Right renal pelvis (tissue), 4 donors: ENCODE results near the gene RNU6-8. TPM values are rescaled to one million over a fixed set of nuclear protein-coding genes. Genes with fewer than 3 reads are reported as not detected.
A peak's percentile ranks its signal among the peaks of the same experiment; 100 is the strongest.

Experiments used
- DNase-seq, 4 donors: peaks; one replicate each; pipeline ENCODE4 v3.0.0-alpha.2; 2013; ENCODE audit warnings: low read depth in 4 of 4, low spot score in 3 of 4, missing footprints in 1 of 4
- polyA plus RNA-seq, 4 donors: library from polyadenylated mRNA; unstranded; fragments of 120-200 nt; gene quantifications; one replicate each; pipeline ENCODE4 v1.2.1, GENCODE V29; 2013; ENCODE audit not compliant: insufficient read length in 4 of 4

RNU6-8 gene
- polyA plus RNA-seq, 4 donors: not detected

GRCh38 chr14:32205984-32206383, 2.9 kb upstream of the RNU6-8 start:
- no peak for DNase-seq

GRCh38 chr14:32205554-32205953, 2.5 kb upstream of the RNU6-8 start:
- no peak for DNase-seq

GRCh38 chr14:32203928-32204357, 874 bp upstream of the RNU6-8 start:
- DNase-seq: no peak

GRCh38 chr14:32202491-32202997, 525 bp downstream of the RNU6-8 start:
- peak in 2 of 4 donors; percentile 22 to 44 for DNase-seq

GRCh38 chr14:32201816-32202490, 1.1 kb downstream of the RNU6-8 start, which contains the start of gene RNU6-7:
RNU6-7 (plus strand) TSS chr14:32202045.
- DNase-seq: peak in 3 of 4 donors; percentile 60 to 68 (median 65)

GRCh38 chr14:32201193-32201815, 1.8 kb downstream of the RNU6-8 start:
- DNase-seq: peak; percentile 73 to 79 (median 76)

GRCh38 chr14:32200368-32201192, 2.5 kb downstream of the RNU6-8 start:
- no peak for DNase-seq

- no peak for DNase-seq
These were observed 5.2 kb downstream of the RNU6-8 start for GRCh38 chr14:32197919-32198318.

GRCh38 chr14:32195636-32196035, 7.4 kb downstream of the RNU6-8 start:
- no peak for DNase-seq

- DNase-seq: no peak
These were observed 9.5 kb downstream of the RNU6-8 start for GRCh38 chr14:32193532-32193931.

- DNase-seq: no peak
These were observed 10.2 kb downstream of the RNU6-8 start for GRCh38 chr14:32192712-32193373.

GRCh38 chr14:32190673-32191072, 12.4 kb downstream of the RNU6-8 start:
- no peak for DNase-seq

GRCh38 chr14:32189811-32190210, 13.3 kb downstream of the RNU6-8 start:
- no peak for DNase-seq

GRCh38 chr14:32186248-32186647, 16.8 kb downstream of the RNU6-8 start:
- DNase-seq: no peak

- DNase-seq: no peak
These were observed 18.0 kb downstream of the RNU6-8 start for GRCh38 chr14:32185097-32185496.

GRCh38 chr14:32183151-32184058, 19.7 kb downstream of the RNU6-8 start:
- DNase-seq: no peak

GRCh38 chr14:32171469-32171868, 31.6 kb downstream of the RNU6-8 start:
- no peak for DNase-seq

- no peak for DNase-seq
These were observed 33.9 kb downstream of the RNU6-8 start for GRCh38 chr14:32169191-32169590.

GRCh38 chr14:32167907-32168306, 35.2 kb downstream of the RNU6-8 start:
- no peak for DNase-seq

- no peak for DNase-seq
These were observed 36.1 kb downstream of the RNU6-8 start for GRCh38 chr14:32166924-32167323.
